ENCODE data around the gene CLEC4A. TPM values are rescaled to one million over a fixed set of nuclear protein-coding genes. Genes with fewer than 3 reads are reported as not detected.

Gene CLEC4A
- total and polyA plus RNA-seq, 2 of the 8 experiments (the other 6 are each of a cell fraction or from before 2014, with no cell fraction given), result 0.41 to 0.44 TPM

- TF ChIP-seq CHD7 (IDR thresholded peaks at IDR 0.05; ENCODE audit: insufficient replicate concordance, low read length), result no peak
- no peak for TF ChIP-seq SIRT6 (IDR thresholded peaks at IDR 0.05; ENCODE audit: low read length)
- TF ChIP-seq HDAC6 (IDR thresholded peaks at IDR 0.05; ENCODE audit: low read depth, low read length), result no peak
- TF ChIP-seq FOSL1 (IDR thresholded peaks at IDR 0.05; ENCODE audit: insufficient read depth, low read depth, low read length), result no peak
- TF ChIP-seq SRF (IDR thresholded peaks at IDR 0.05; ENCODE audit: low read depth, low read length), result no peak
- TF ChIP-seq E2F6 (IDR thresholded peaks at IDR 0.05), result peak; percentile 27; the same call in 1 of the 2 replicates
- 0 out of 2 replicates have a peak, but pooled peaks have one; percentile 30 for TF ChIP-seq RBBP5 (IDR thresholded peaks at IDR 0.05; ENCODE audit: borderline replicate concordance, low read depth, low read length)
These were observed 22.5 kb downstream of the CLEC4A start (continued) for GRCh38 chr12:8145754-8146441.
